ENCODE results near the gene KRTAP5-3.
"Not testable (repeated sequence)": the region's sequence is repeated elsewhere in the genome, so short reads cannot be mapped to it uniquely, and the experiment has no call there.

The KRTAP5-3 gene, protein sequence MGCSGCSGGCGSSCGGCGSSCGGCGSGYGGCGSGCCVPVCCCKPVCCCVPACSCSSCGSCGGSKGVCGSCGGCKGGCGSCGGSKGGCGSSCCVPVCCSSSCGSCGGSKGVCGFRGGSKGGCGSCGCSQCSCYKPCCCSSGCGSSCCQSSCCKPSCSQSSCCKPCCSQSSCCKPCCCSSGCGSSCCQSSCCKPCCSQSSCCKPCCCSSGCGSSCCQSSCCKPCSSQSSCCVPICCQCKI

DNA sequence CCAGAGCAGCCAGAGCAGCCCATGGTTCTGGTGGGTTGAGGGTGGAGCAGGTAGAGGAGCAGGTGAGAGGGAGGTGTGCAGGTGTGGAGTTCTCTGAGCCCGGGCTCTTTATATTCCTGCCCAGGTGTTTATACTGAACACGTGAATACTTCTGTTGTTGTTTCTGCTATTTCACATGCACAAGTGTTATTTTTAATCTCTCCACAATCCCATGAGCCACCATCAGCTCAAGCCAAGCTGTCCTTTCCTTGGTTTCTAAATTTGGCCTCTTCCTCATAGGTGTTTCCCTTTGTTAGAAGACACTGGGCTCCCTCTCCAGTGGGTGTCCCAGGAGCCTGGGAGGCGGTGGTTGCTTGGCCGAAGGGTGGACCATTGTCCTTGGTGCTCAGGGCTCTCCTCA lies at the start of gene KRTAP5-3:
TSS of gene KRTAP5-3 (minus strand) at position 101 of the 400 bp plus-strand sequence. CDS start at position 23, 78 bp downstream.
- no peak for DNase-seq

DNA sequence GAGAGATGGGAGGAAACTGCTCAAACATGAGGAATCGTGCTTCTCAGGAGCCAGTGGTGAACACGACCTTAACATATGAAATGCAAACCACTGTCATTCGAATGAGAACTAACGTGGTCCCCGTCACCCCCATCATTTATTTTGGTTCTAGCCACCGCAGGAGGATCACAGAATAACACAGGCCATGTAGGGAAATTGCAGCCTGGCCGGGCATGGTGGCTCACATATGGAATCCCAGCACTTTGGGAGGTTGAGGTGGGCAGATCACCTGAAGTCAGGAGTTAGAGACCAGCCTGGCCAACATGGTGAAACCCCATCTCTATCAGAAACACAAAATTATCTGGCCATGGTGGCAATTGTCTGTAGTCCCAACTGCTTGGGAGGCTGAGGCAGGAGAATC lies 48.4 kb upstream of the KRTAP5-3 start:
- no peak for DNase-seq

DNA sequence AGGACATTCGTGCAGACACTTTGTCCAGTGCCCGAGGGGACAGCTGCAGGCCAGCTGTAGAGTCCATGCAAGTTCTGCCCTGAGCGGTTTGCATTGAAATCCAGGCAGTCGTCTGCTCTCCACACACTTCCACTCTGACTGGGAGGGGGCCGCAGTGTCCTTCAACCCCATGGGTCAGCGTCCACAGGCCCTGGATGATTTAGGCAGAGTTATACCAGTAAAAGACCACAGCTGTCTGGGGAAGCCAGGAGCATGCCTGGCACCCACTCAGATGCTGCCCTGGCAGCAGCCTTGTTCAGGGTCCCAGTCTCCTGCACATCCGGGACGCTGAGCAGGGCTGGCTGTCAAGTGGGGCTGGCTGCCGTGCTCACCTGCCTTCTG lies 47.8 kb upstream of the KRTAP5-3 start:
- no peak for DNase-seq

DNA sequence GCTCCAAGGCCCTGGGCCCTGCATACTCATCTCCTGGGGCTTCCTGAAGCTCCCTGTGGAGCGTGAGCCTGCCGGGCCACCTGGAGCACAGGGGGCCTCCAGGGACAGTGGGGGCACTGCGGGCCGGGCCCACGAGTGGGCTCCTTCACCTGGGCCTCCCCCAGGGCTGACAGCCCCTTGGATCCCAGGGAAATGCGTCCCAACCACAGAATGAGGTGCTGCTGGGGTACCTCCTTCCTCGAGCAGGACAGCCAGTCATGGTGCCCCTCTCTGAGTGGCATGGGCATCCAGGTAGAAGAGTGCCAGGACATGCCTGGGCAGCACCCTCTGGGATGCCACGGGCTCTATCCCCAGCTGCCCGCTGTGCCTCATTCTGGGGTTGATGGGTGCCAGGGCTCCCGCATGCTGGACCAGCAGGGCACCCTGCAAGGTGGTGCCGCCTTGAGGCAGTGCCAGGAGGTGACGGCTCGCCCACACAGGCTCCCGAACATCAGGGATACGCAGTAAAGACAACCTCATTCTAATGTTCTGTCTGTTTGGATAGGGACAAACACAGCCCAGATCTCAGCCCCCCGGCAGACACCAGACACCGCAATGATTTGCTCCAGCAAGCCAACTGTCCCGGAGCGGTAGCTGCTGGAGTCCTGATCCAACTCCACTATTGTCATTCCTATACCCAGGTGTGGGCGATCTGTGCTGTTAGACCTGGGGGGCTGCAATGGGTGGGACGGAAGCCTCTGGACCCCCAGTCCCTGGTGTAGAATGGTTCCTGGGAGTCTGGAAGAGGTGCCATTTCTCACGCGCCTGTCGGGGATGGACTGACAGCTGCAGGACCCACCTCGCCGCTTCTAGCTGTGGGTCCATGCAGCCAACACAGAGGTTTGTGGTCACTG lies 47.2 kb upstream of the KRTAP5-3 start:
- no peak for DNase-seq

DNA sequence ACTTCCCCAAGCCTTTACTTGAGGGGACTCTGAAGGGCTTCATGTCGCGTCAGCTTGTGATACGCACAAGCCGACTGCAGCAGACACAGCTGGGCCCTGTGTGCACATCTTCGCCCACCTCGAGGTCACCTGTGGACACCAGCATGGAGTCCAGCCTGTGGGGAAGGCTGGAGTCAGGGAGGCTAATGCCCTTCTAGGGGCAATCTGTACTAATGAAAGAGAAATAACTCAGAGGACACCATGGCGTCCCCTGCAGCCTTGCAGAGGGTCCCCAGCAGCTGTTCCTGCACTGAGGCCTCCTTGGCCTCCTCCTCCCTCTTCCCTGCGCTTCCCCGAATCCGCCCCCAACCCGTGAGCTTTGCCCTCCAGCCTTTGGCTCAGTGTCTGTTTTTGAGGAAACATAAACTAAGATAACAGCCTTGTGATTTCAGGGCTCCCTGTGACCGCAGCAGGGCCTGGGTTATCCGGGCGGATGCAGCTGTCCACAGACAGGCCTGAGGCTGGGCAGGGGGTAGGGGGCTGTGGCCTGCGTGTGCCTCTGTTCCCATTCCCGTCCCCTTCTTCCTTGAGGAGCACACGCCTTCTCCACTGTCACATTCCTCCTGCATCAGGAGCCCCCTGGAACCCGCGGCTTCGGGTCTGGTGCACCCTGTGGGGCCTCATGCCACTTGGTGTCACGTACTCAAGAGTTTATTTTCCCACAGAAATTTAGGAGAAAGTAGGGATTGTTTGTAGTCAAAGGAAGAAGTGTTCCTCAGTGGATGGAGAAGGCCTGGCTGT lies 46.3 kb upstream of the KRTAP5-3 start:
- DNase-seq = peak; percentile 88

DNA sequence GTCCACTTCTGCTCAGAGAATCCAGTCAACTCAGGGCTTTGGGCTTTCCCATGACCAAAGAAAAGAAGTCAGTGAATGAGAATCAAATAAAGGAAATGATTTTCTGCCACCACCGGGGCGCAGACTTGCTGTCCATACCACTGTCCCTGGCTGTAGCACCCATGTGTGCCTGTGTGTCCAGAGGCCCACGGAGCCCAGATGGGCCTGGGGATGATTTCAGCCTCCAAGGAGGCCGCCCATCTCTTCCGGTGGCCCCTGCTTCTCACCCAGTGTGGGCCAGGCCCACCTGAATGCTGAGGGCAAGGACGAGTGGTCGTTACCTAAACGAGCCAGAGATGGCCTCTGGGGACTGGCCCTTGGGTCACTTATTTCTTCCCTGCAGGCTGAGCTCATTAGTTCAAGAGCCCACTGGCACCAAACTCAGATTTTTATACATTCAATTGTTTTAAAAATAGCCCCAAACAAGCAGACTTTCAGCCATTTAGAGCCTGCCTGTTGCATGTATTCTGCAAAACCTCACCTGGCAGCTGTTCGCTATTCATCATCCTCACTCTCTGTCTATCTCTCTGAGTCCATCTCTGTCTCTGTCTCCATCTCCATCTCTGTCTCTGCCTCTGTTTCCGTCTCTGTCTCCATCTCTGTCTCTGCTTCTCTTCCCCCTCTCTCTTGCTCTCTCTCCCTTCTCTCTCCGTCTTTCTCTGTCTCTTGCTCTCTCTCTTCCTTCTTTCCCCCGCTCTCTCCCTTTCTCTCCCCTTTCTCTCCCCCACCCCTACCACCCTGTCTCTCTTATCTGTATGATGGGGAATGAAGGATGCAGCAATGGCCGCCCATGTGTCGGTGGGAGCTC lies 45.5 kb upstream of the KRTAP5-3 start:
- no peak for DNase-seq

DNA sequence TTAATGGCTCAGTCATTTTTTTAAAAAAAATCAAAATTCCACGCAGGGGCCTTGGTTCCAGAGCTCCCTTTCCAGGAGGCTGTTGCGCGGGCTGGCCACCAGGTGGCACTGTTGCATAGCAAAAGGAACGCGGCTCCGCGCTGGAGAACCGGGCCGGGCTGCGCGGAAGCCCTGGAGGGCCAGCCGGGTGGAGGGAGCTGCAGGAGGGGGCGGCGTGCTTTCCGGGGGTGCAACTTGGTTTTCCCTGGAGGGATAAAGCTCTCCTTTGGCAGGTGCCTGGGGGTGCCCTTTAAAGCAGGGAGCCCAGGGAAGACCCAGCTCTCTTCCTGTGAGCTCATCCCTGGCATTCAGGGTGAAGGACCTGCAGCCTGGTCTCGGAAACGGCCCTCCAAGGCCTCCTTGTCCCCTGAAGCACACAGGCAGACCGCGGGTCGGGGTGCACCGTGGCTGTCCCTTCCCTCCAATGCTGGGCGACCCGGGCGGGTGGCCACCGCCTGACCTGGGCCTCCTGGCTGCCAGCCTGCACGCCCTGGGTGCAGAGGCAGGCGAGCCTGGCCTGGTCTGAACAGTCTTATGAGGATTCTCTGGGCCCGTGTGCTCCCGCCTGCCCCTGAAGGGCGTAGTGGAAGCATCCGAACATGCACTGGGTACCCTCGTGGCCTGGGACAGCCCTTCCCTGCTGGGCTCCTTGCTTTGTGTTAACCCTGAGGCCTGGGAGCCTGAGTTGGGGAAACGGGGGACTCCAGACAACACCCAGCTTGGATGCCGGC lies 44.7 kb upstream of the KRTAP5-3 start:
- peak; percentile 77 for DNase-seq

DNA sequence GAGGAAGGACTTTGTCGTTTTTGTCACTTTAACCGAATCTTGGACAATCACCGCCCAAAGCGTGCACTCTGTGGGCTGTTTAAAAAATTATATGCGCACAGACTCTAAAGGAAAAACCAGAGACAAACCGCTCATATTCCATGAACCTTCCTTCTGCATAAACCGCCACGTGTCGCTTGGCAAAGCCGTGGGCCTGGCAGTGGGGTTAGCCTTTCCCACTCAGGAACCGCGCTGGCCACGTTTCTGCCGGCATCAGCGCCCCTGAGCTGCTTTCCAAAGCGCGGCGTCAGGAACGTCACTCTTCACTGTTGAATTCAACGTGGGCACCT lies 44.1 kb upstream of the KRTAP5-3 start:
- no peak for DNase-seq

DNA sequence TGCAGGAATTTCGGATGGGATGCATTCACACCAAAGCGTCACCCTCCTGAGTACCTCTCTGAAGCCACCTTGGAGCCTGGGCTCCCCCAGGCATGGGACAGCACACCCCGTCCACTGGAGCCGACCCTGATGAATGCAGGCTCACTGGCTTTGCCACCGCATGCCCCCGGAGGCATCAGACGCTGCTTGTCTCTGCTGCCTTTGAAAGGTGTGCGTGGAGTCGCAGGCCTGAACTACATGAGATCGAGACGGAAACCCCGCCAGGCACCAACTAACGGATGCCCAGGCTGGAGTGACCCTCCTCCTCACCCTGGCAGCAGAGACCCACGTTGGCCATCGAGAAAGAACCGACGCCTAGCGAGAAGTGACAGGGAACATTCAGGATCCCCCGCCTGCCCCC lies 43.8 kb upstream of the KRTAP5-3 start:
- DNase-seq = no peak

DNA sequence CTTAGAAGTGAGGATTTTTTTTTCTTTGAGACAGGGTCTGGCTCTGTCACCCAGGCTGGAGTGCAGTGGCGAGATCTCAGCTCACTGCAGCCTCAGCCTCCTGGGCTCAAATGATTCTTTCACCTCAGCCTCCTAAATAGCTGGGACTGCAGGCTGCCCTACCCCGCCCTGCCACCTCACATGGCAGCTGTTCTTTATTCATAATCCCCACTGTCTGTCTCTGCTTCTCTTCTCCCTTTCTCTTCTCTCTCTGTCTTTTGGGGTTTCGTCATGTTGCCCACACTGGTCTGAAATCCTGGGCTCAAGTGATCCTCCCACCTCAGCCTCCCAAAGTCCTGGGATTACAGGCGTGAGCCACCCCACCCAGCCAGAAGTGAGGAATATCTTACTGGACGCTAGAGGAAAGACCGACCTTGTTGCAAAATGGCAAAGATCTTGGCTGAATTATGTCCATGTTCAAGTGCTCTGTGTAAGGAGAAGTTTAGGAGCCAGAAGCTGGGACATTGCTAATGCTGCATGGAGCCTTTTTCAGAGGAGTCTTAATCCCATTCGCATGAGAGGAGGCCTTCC lies 43.2 kb upstream of the KRTAP5-3 start:
- DNase-seq = no peak

DNA sequence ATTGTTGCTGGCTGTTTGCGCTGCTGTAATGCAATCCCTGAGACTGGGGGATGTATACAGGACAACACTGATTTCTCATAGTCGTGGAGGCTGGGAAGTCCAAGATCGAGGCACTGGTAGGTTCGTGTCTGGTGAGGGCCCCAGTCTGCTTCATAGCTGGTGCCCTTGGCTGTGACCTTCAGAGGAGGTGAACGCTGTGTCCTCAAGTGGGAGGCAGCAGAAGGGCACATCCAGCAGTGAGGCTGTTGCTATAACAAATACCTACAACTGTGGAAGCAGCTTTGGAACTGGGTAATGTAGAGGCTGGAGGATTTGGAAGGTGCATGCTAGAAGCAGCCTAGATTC lies 42.6 kb upstream of the KRTAP5-3 start:
- DNase-seq = no peak

DNA sequence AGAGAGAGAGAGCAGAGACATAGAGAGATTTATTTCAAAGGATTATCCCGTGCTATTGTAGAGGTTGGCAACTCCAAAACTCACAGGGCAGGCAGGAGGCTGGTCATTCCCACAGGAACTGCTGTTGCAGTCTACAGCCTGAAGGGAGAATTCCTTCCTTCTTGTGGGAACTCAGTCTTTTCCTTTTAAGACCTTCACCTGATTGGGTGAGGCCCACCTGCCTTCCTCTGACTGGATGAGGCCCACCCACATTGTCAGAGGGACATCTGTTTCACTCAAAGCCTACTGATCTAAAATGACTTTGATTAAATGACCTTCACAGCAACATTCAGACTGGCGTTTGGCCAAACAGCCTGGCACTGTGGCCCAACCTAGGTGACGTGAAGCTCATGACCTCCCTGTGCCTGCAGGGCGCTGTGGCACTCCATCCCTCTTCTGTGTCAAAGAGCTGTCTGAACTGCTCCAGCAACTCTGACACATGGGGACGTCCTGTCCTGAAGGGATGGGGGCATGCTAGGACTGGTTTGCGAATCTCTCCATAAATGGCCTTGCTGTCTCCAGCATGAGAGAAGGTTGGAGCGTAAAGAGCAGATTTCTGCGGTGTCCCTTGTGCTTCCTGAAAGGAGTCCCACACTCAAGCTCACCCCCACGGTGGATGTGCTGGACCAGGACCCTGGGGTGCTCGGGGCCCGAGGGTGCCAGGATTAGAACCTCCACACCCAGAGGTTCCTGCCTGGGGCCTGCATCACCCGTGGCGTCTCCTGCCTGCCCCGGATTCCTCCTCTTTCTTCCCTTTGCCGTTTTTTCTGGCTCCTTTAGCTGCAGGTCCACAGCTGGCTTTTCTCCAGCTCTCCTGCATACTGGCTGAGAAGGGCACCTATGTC lies 42.0 kb upstream of the KRTAP5-3 start:
- DNase-seq = no peak

DNA sequence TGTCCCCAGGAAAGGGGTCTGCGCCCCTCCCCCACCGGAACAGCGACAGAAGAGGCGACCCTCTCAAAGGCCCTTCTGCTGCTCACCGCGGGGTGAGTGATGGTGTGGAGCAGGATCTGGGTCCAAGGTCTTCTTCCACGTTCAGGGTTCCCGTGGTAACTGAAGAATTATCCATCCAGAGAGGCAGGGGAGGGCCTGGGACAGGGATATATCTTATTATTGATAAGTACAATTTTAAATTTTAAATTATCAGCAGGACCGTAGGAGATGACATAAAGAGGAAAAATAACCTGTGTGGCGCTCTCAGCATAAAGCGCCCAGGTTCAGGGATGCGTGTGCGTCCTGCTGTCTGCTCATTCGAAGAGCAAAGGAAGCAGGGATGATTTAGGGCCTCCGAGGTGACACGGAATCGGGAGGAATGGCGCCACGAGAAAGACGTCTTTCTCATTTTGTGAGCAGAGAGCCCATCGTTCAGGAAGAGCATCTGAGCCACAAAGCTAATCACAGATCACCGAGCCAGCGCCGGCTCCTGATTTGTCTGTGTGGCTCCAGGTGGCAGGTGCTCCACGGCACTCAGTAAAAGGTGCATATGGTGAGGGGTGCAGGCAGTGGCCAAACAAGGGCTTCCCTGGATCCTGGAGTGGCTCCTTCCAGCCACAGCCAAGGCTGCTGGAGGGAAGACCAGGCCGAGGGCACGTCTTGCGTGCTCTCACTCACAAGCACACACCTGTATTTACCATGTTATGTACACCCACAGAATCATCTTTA lies 40.6 kb upstream of the KRTAP5-3 start:
- DNase-seq = no peak

DNA sequence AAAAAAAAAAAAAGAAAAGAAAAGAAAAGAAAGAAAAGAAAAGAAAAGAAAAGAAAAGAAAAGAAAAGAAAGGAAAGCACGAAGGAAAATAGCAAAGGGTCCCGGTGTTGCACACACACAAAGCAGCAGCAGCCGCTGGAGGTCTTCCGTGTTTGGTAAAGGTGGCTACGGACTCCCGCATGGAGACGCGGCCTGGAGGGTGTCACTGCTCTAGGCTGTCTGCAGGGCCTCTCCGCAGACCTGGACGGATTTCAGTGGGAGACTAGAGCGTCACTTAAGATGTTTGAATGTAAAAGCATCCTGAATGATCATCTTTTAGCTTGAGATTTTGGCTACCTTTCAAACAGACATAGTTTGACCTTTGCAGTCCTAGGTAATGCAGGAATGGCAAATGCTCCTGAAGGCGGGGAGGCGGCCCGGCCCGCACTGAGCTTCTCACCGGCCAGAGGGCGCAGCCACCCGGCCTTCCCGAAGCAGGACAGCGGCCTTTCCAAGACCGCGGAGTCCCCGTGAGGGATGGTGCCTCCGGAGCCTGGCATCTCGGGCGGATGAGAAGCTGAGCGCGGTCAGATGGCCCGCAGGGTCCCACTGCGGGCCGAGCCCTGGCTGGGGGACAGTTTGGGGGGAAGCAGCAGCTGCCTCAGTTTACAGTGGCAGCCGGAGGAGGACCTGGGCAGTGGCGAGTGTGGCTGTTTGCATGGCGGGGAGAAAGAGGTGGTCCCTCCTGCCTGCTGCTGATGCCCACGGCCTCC lies 39.8 kb upstream of the KRTAP5-3 start:
- no peak for DNase-seq

DNA sequence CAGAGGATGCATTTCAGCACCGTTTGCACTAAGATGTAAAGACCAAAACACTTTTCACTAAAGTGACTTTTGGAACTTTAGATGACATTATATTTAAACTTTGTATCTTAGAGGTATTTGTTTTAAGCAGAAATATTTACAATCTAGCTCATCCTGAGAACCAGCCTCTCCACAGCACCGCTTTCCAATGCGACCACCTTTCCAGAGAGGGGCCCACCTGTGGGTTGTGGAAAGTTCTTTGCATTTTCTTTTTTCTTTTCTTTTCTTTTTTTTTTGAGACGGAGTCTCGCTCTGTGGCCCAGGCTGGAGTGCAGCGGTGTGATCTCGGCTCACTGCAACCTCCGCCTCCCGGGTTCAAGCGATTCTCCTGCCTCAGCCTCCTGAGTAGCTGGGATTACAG lies 38.3 kb upstream of the KRTAP5-3 start:
- DNase-seq = not testable (repeated sequence)

DNA sequence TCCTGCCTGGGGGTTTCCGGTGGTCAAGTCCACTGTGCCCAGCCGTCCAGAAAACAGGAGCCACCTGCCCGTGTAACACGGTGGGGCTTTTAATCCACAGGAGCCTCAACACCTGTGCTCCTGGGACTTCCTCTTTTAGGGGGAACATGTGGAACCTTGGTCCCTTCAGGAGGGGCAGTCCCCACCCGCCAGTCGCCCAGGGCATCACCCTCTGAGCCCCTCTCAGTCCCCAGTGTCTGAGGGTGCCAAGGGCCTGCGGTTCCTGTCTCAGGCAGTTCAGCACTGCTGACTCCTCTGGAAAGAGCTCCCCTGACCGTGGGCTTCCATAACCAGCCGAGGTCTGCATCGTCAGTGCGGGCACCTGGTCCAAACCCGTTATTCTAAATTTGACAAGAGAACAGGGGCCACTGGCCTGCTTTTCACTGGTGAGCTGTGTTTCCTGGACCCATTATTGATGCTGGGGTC lies 37.1 kb upstream of the KRTAP5-3 start:
- DNase-seq = no peak

DNA sequence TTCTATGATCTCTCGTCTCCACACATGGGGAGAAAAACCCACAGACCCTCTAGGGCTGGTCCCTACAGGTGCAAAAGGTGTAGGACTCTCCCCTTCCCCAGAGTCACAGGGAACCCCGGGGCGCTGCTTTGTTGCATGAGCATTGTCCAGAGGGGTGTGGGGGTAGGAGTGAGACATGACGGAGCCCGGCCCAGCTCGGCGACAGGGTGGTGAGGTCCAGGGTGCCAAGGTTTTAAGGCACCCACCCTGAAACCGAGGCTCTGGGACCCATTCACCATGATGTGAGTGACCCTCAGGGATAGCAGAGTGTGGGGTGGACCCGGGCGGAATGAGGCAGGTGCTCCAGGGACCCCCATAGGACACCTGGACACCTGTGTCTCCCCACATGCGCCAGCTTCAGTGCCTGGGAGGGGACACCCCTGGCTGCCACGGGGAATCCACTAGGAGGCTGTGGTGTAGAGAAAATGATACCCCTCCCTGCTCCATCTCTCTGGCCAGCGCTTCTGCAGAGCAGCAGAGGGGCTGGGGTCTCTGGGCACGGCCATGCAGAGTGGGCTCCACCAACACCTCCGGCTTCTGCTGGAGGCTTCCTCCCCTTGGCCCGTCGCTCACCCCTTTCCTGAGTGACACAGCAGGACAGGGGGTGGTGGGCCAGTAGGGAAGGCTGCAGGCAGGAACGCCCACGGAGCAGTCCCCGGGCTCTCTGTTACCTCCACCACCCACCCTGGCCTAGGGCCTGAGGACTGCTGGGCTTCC lies 36.5 kb upstream of the KRTAP5-3 start:
- DNase-seq = no peak

DNA sequence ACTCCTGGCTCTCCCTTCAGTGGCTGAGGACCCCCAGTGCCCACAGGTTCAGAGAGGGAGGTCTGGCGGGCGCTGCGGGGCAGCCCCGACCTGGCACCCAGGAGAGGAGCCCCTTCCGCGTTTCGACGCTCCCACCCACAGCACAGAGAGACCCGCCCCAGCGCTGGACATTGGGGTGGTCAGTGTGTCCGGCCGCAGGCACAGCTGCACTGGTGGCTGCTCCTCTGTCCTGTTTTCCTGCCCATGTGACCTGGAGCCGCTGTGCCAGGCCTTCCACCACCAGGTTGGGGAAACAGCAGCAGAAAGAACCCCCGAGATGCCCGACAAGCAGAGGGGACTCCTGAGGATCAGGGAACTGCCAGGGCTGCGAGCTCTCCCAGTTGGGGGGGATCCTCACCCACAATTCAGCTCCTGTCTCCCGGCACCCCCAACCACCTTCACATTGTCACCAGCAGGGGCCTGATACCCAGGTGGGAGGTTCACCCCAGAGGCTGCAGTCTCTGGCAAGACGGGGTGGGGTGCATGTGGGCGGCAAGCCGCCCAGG lies 35.0 kb upstream of the KRTAP5-3 start:
- no peak for DNase-seq
